Measurements from ENCODE around the gene RAP1GAP.

The RAP1GAP gene

DNA sequence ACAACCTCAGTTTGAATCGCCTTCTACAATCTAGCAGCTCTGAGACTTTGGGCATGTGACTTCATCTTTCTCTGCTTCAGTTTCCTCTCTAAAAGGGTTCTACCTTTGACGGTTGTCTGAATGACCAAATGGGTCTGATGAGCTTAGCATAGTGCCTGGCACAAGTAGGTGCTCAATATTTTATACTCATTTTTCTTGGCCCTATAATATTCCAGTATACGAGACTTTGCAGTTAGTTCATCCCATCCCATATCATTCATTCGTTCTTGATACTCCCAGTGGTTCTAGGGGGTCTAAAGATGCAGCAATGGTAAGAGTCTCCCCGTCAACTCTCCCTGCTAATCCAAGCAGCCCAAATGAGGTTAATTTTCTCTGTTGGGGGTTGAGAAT is 92.4 kb downstream of the RAP1GAP start:
- no peak overlapping the region for H3K27ac ChIP-seq
- no peaks in the 10 kb centered on the region for H3K36me3 ChIP-seq
- peaks cover 0 to 17% (median 0%) of the 10 kb centered on the region in 11 experiments; a peak in 3 of 22 replicates for H3K27me3 ChIP-seq
- no peak for TF ChIP-seq Cebpa-rat (IDR thresholded peaks at IDR 0.05)
- no peak overlapping the region for H3K4me3 ChIP-seq
- H3K4me2 ChIP-seq = no peak overlapping the region
- peaks cover 17 to 41% (median 21%) of the 10 kb centered on the region in 10 experiments for H3K4me1 ChIP-seq
- peaks cover 0 to 15% (median 0%) of the 10 kb centered on the region in 11 experiments; a peak in 3 of 22 replicates for H4K20me1 ChIP-seq
- no peak overlapping the region for H3K9ac ChIP-seq
- H3K9me3 ChIP-seq (replicated peaks in 1 of 11) = peaks cover 0 to 6% (median 0%) of the 10 kb centered on the region in 11 experiments; a peak in 2 of 22 replicates

DNA sequence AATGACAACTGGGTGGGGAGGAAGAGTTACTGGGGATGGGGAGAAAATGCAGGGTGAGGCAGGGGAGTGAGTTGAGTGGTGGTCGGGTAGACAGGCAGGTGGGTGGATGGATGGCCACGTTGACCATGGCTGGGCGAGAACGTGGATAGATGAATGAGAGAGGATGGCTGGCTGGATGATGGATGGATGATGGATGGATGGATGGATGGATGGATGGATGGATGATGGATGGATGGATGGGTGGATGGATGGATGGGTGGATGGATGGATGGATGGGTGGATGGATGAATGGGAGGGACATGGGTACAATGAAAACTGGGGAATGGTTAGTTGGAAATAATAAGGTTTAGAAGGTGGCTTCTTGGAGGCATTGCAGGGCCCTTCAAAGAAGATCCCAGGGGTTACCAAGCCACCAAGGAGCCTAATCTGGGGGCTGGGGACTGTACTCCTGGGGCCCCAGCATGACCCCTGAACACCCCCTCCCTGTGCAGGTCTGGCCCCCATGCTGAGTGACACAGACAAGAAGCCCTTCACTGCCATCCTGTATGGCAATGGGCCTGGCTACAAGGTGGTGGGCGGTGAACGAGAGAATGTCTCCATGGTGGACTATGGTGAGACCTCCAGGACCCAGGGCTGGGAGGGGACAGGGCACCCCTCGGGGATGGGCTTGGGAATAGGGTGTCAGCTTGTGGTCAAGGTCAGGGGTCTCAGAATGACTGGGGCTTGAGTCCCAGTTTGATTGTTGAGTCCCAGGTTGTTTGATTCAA is 92.9 kb downstream of the RAP1GAP start:
- H3K4me3 ChIP-seq = no peak overlapping the region
- peaks cover 0 to 17% (median 0%) of the 10 kb centered on the region in 11 experiments; a peak in 3 of 22 replicates for H3K27me3 ChIP-seq
- H4K20me1 ChIP-seq = peaks cover 0 to 15% (median 0%) of the 10 kb centered on the region in 11 experiments; a peak in 3 of 22 replicates
- H3K4me2 ChIP-seq = no peak overlapping the region
- peaks cover 17 to 41% (median 21%) of the 10 kb centered on the region in 10 experiments for H3K4me1 ChIP-seq
- H3K36me3 ChIP-seq = no peaks in the 10 kb centered on the region
- H3K9me3 ChIP-seq (replicated peaks in 1 of 11) = peaks cover 0 to 9% (median 0%) of the 10 kb centered on the region in 11 experiments; a peak in 2 of 22 replicates
- H3K9ac ChIP-seq = no peak overlapping the region
- TF ChIP-seq Cebpa-rat (IDR thresholded peaks at IDR 0.05) = no peak
- H3K27ac ChIP-seq = no peak overlapping the region

DNA sequence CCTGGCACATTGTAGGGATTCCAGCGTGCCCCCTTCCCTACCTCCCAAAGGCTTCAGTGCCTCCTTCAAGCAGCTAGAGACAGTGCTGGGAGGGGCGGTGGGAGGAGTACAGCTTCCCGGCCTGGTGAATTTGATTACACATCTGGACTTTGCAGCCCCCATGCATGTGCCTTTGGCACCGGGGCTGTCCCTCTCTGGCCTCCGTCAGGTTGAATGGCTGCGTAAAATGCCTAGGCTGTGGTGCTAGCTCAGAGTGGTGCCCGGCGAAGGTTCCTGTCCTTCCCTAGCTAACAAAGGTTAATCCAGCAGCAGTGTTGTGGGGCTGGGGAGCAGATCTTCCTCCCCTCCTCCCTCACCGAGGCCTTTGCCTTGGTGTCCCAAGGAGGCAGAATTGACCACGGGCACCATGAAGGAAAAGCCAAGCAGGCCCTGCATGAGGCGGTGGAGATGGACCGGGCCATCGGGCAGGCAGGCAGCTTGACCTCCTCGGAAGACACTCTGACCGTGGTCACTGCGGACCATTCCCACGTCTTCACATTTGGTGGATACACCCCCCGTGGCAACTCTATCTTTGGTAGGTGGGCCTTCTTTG is 93.7 kb downstream of the RAP1GAP start:
- no peak for TF ChIP-seq Cebpa-rat (IDR thresholded peaks at IDR 0.05)
- Histone ChIP-seq H3K9ac (peak overlapping the region in 1 of 11 experiments; percentile 52; a peak in 1 of 22 replicates), H3K27me3 (peaks cover 0 to 17% (median 0%) of the 10 kb centered on the region in 11 experiments; a peak in 3 of 22 replicates), H3K4me1 (peaks cover 17 to 38% (median 21%) of the 10 kb centered on the region in 10 experiments), H3K36me3 (no peaks in the 10 kb centered on the region), H3K27ac (0 out of 22 replicates have a peak overlapping the region, but pooled peaks of 1 of the 11 experiments have one; percentile 44), H3K4me2 (peak overlapping the region; percentile 82 to 93 (median 88); a peak in 20 of 22 replicates), H3K9me3 (replicated peaks in 1 of 11) (peaks cover 0 to 9% (median 0%) of the 10 kb centered on the region in 11 experiments; a peak in 2 of 22 replicates), H3K4me3 (no peak overlapping the region), H4K20me1 (peaks cover 0 to 15% (median 0%) of the 10 kb centered on the region in 11 experiments; a peak in 3 of 22 replicates)

DNA sequence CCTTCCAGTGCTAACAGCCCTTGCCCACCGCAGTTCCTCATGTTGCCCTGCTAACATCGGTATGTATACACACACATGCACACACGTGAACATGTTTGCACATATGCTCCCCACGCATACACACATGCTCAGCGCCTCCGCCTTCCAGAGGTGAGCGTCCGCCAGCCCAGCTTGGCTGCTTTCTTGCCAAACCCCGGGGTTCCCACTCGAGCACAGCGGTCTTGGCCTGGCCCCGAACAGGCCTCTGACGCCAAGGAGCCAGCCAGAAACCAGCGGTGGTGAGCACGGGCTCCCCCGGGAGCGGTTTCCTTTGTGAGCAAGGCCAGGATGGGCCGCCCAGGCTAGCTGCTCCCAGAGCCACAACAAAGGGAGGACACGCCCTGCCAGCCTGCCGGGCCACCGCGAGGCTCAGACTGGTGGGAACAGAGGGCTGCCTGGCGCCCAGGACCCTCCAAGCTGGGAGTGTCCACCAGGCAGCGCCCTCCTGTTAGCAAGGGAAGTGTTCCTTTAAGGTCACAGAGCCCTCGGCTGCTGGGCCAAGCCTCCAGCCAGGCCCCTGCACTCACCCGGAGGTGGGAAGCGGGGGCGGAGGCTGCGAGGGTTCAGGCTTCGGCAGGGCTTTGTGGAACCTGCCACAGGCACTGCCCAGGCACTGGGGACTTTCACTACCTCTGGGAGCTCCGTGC is 94.5 kb downstream of the RAP1GAP start:
- Histone ChIP-seq H3K4me2 (peak overlapping the region; percentile 82 to 93 (median 88)), H4K20me1 (peaks cover 0 to 15% (median 0%) of the 10 kb centered on the region in 11 experiments; a peak in 3 of 22 replicates), H3K36me3 (no peaks in the 10 kb centered on the region), H3K27ac (peak overlapping the region in 8 of 11 experiments; percentile 7 to 55 (median 38); a peak in 10 of 22 replicates), H3K9ac (peak overlapping the region in 10 of 11 experiments; percentile 34 to 68 (median 52); a peak in 18 of 22 replicates), H3K27me3 (peaks cover 0 to 17% (median 0%) of the 10 kb centered on the region in 11 experiments; a peak in 3 of 22 replicates), H3K4me3 (peak overlapping the region in 2 of 10 experiments; percentile 8 to 44; a peak in 5 of 20 replicates), H3K9me3 (replicated peaks in 1 of 11) (peaks cover 0 to 9% (median 0%) of the 10 kb centered on the region in 11 experiments; a peak in 2 of 22 replicates), H3K4me1 (peaks cover 20 to 29% (median 24%) of the 10 kb centered on the region in 10 experiments)
- TF ChIP-seq Cebpa-rat (IDR thresholded peaks at IDR 0.05) = no peak

DNA sequence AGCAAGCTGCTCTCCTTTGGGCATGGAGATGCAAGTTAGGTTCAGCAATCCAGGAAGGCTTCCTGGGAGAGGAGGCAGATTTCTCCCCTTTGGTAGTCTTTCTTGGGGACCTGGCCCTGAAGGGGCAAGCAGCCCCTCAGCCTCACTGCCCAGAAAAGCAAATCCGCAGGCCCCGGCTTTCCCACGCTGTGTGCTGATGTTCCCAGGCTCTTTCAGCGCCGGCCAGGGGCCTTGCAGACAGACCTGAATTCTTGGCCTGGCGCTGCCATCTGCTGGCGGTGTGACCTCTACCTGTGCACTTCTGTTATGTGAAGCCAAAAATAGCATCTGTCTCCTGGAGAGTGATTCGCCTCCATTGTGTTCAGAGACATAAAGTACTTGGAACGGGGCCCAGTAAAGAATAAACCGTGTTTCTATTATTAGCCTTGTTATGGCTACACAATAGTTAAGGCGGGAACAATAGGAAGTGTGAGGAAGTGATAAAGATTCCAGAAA is 95.1 kb downstream of the RAP1GAP start:
- peak overlapping the region in 2 of 11 experiments; percentile 44 to 50; a peak in 4 of 22 replicates for H3K27ac ChIP-seq
- no peaks in the 10 kb centered on the region for H3K36me3 ChIP-seq
- H3K27me3 ChIP-seq = peaks cover 0 to 17% (median 0%) of the 10 kb centered on the region in 11 experiments; a peak in 3 of 22 replicates
- peaks cover 0 to 9% (median 0%) of the 10 kb centered on the region in 11 experiments; a peak in 2 of 22 replicates for H3K9me3 ChIP-seq (replicated peaks in 1 of 11)
- peak overlapping the region in 6 of 11 experiments; percentile 46 to 68 (median 50); a peak in 5 of 22 replicates for H3K9ac ChIP-seq
- no peak for TF ChIP-seq Cebpa-rat (IDR thresholded peaks at IDR 0.05)
- H3K4me2 ChIP-seq = peak overlapping the region; percentile 82 to 93 (median 88)
- H3K4me1 ChIP-seq = peaks cover 18 to 30% (median 27%) of the 10 kb centered on the region in 10 experiments
- peaks cover 0 to 15% (median 0%) of the 10 kb centered on the region in 11 experiments; a peak in 3 of 22 replicates for H4K20me1 ChIP-seq
- H3K4me3 ChIP-seq = no peak overlapping the region

DNA sequence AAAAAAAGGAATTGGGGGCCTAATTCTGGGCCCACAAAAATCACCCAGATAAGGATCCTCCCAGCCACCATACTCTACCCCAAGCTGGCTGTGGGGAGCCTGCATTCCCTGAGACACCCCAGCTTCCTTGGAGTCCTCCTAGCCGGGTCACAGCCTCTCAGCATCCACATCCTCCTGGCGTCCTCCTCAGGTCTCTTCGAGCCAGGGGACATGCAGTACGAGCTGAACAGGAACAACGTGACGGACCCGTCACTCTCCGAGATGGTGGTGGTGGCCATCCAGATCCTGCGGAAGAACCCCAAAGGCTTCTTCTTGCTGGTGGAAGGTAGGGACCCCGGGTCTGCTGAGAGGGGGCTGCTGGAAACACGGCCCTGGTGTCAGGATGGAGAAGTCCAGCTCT is 95.7 kb downstream of the RAP1GAP start:
- Histone ChIP-seq H3K4me3 (no peak overlapping the region), H3K9me3 (replicated peaks in 1 of 11) (peaks cover 0 to 9% (median 0%) of the 10 kb centered on the region in 11 experiments; a peak in 2 of 22 replicates), H3K36me3 (no peaks in the 10 kb centered on the region), H3K27me3 (peaks cover 0 to 17% (median 0%) of the 10 kb centered on the region in 11 experiments; a peak in 3 of 22 replicates), H3K27ac (no peak overlapping the region), H3K4me2 (peak overlapping the region in 7 of 11 experiments; percentile 82 to 93 (median 88); a peak in 13 of 22 replicates), H3K4me1 (peaks cover 18 to 35% (median 31%) of the 10 kb centered on the region in 10 experiments), H3K9ac (no peak overlapping the region; a peak in 1 of 22 replicates), H4K20me1 (peaks cover 0 to 15% (median 0%) of the 10 kb centered on the region in 11 experiments; a peak in 3 of 22 replicates)
- no peak for TF ChIP-seq Cebpa-rat (IDR thresholded peaks at IDR 0.05)

DNA sequence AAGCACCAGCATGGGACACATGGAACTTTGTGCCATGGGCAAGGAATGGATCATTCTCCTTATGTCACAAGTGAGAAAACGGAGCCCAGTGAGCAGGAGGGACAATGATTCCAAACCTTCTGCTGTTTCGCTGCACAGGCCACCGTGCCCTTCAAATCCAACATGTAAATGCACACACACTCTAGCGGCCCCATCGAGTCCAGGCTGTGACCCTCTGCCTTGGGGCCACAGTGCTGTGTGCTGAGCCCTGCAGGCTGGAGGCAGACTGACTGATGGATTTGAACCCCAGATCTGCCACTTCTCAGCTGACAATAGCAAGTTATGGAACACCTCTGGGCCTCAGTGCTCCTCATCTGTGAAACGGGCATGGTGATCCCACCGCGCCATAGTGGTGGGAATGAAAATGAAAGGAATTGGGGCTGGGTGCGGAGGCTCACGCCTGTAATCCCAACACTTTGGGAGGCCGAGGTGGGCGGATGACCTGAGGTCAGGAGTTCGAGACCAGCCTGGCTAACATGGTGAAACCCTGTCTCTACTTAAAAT is 96.4 kb downstream of the RAP1GAP start:
- no peak for TF ChIP-seq Cebpa-rat (IDR thresholded peaks at IDR 0.05)
- no peaks in the 10 kb centered on the region for H3K36me3 ChIP-seq
- no peak overlapping the region for H3K4me2 ChIP-seq
- peaks cover 0 to 19% (median 0%) of the 10 kb centered on the region in 11 experiments; a peak in 3 of 22 replicates for H3K27me3 ChIP-seq
- H3K9me3 ChIP-seq (replicated peaks in 1 of 11) = peaks cover 0 to 9% (median 0%) of the 10 kb centered on the region in 11 experiments; a peak in 2 of 22 replicates
- no peak overlapping the region for H3K9ac ChIP-seq
- H3K4me3 ChIP-seq = no peak overlapping the region
- peaks cover 21 to 42% (median 38%) of the 10 kb centered on the region in 10 experiments for H3K4me1 ChIP-seq
- no peak overlapping the region for H3K27ac ChIP-seq
- peaks cover 0 to 15% (median 0%) of the 10 kb centered on the region in 11 experiments; a peak in 3 of 22 replicates for H4K20me1 ChIP-seq
